ENCODE results near the gene RBMS3. TPM values are rescaled to one million over a fixed set of nuclear protein-coding genes. Genes with fewer than 3 reads are reported as not detected.

Gene RBMS3
- total RNA-seq, 1 experiment from 2014 or later, result 1.3 TPM

- H3K4me1 Mint-ChIP-seq (ENCODE audit: low read depth, unreplicated experiment), result peaks cover 10% of the 10 kb centered on the region
- H3K4me3 Mint-ChIP-seq (ENCODE audit: low read depth, unreplicated experiment), result no peak overlapping the region
- CTCF ChIA-PET, result no interaction called here
- TF ChIP-seq, protein P1, sequence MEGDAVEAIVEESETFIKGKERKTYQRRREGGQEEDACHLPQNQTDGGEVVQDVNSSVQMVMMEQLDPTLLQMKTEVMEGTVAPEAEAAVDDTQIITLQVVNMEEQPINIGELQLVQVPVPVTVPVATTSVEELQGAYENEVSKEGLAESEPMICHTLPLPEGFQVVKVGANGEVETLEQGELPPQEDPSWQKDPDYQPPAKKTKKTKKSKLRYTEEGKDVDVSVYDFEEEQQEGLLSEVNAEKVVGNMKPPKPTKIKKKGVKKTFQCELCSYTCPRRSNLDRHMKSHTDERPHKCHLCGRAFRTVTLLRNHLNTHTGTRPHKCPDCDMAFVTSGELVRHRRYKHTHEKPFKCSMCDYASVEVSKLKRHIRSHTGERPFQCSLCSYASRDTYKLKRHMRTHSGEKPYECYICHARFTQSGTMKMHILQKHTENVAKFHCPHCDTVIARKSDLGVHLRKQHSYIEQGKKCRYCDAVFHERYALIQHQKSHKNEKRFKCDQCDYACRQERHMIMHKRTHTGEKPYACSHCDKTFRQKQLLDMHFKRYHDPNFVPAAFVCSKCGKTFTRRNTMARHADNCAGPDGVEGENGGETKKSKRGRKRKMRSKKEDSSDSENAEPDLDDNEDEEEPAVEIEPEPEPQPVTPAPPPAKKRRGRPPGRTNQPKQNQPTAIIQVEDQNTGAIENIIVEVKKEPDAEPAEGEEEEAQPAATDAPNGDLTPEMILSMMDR (IDR thresholded peaks at IDR 0.05; ENCODE audit: unreplicated experiment), result no peak
- no peak for DNase-seq
- BruUV-seq (replicated peaks), result no TSS peak
- intact Hi-C loops (cut with micrococcal nuclease; ENCODE audit: unreplicated experiment), result no loop called here
- no peaks in the 10 kb centered on the region for H3K9me3 Mint-ChIP-seq (ENCODE audit: low read depth, unreplicated experiment)
- no peak overlapping the region for H3K27ac Mint-ChIP-seq (ENCODE audit: unreplicated experiment)
- no peaks in the 10 kb centered on the region for H3K27me3 Mint-ChIP-seq (ENCODE audit: unreplicated experiment)
- no peaks in the 10 kb centered on the region for H3K36me3 Mint-ChIP-seq (ENCODE audit: insufficient read depth, unreplicated experiment)
Observed at GRCh38 chr3:29716213-29716612, 435.3 kb downstream of the RBMS3 start.

GRCh38 chr3:29718661-29719065, 437.8 kb downstream of the RBMS3 start:
- intact Hi-C loops (cut with micrococcal nuclease; ENCODE audit: unreplicated experiment), result no loop called here

DNA sequence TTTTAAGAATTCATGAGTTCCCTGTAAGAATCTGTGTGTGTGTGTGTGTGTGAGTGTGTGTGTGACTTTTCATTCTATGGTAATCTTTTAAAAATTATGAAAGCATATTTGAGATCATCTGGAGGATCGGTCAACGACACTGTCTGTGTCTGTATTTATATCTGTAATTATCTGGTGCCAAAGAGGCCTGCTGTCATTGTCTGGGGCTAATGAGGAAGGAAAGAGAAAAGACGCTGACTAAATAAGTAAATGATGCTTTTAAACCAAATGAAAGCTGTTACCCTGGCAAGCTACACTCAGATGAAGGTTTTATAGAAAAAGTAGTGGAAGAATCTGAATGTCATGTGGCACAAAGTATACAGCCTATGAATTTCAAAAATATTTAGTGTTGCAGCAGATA, 439.8 kb downstream of the RBMS3 start:
- CTCF ChIA-PET, result interaction anchor here (0.6 kb wide), 1 partner anchor 290 kb away, joined by 3 read pairs; no protein-coding TSS in a partner anchor
- H3K4me1 Mint-ChIP-seq (ENCODE audit: low read depth, unreplicated experiment), result peaks cover 10% of the 10 kb centered on the region

More at GRCh38 chr3:29718661-29719065, 437.8 kb downstream of the RBMS3 start:
- TF ChIP-seq, protein P1 (IDR thresholded peaks at IDR 0.05; ENCODE audit: unreplicated experiment), result no peak
- Mint-ChIP-seq H3K27me3 (ENCODE audit: unreplicated experiment) (no peaks in the 10 kb centered on the region), H3K36me3 (ENCODE audit: insufficient read depth, unreplicated experiment) (no peaks in the 10 kb centered on the region), H3K27ac (ENCODE audit: unreplicated experiment) (no peak overlapping the region), H3K4me1 (ENCODE audit: low read depth, unreplicated experiment) (peaks cover 10% of the 10 kb centered on the region), H3K9me3 (ENCODE audit: low read depth, unreplicated experiment) (no peaks in the 10 kb centered on the region), H3K4me3 (ENCODE audit: low read depth, unreplicated experiment) (no peak overlapping the region)
- peak; percentile 31 for DNase-seq
- no TSS peak for BruUV-seq (replicated peaks)
- CTCF ChIA-PET, result interaction anchor here (0.7 kb wide), 1 partner anchor 203 kb away, joined by 3 read pairs; no protein-coding TSS in a partner anchor

GRCh38 chr3:29721789-29722188, 440.9 kb downstream of the RBMS3 start:
- Mint-ChIP-seq H3K9me3 (ENCODE audit: low read depth, unreplicated experiment) (no peaks in the 10 kb centered on the region), H3K27me3 (ENCODE audit: unreplicated experiment) (no peaks in the 10 kb centered on the region), H3K27ac (ENCODE audit: unreplicated experiment) (no peak overlapping the region), H3K4me3 (ENCODE audit: low read depth, unreplicated experiment) (no peak overlapping the region), H3K36me3 (ENCODE audit: insufficient read depth, unreplicated experiment) (no peaks in the 10 kb centered on the region), H3K4me1 (ENCODE audit: low read depth, unreplicated experiment) (peaks cover 10% of the 10 kb centered on the region)
- CTCF ChIA-PET, result no interaction called here
- no TSS peak for BruUV-seq (replicated peaks)
- intact Hi-C loops (cut with micrococcal nuclease; ENCODE audit: unreplicated experiment), result no loop called here
- no peak for DNase-seq
- TF ChIP-seq, protein P1 (IDR thresholded peaks at IDR 0.05; ENCODE audit: unreplicated experiment), result no peak

More for the DNA sequence above, 439.8 kb downstream of the RBMS3 start:
- BruUV-seq (replicated peaks), result no TSS peak
- no peaks in the 10 kb centered on the region for H3K27me3 Mint-ChIP-seq (ENCODE audit: unreplicated experiment)
- TF ChIP-seq, protein P1 (IDR thresholded peaks at IDR 0.05; ENCODE audit: unreplicated experiment), result no peak
- no peak overlapping the region for H3K27ac Mint-ChIP-seq (ENCODE audit: unreplicated experiment)
- intact Hi-C loops (cut with micrococcal nuclease; ENCODE audit: unreplicated experiment), result no loop called here
- no peak overlapping the region for H3K4me3 Mint-ChIP-seq (ENCODE audit: low read depth, unreplicated experiment)
- no peaks in the 10 kb centered on the region for H3K36me3 Mint-ChIP-seq (ENCODE audit: insufficient read depth, unreplicated experiment)
- no peak for DNase-seq
- H3K9me3 Mint-ChIP-seq (ENCODE audit: low read depth, unreplicated experiment), result no peaks in the 10 kb centered on the region
